HL-60/S4 treated with retinoic acid at 250 ng/mL for 4 days and 3 days (cell line): ENCODE measurements around the gene PNMA8B.
"Not testable (repeated sequence)": the region's sequence is repeated elsewhere in the genome, so short reads cannot be mapped to it uniquely, and the experiment has no call there.

Experiments used
- in situ Hi-C: fragments of 300-500 bp; cut with MboI; formaldehyde crosslinking; loops from 2 replicates; pipeline ENCODE4 v1.7.0; 2022; ENCODE audit warnings: low sequenced_read_pairs

Gene PNMA8B

DNA sequence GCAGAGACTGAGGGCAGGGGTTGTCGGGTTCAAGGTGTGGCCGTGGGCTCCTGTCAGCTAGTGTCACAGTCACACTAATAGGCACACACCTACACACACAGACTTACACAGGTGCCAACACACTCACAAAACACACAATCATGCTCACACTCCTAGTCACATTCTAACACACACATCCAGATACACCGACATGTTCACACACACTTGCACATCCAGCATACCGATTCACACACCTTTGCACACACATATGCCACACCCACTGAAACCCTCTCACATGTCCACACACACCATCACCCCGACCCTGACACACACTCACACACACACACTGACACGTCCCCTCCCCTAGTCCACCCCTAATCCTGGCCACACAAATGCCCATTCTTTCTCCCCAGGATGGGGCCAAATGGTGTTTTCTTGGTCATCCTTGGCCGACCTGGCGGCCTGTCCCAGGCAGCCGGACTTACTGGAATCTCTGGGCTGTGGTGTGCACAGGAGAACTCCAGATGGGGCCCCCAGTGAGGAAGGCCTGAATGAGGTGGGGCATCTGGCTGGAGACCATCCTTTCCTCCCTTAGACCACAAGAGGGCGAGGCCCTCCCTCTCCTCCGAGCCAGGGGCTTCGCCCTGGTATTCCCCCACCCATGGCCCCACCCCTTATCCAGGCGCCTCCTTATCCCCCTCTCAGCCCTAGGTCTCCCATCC is 19.1 kb upstream of the PNMA8B start:
- in situ Hi-C loops = no loop called here

DNA sequence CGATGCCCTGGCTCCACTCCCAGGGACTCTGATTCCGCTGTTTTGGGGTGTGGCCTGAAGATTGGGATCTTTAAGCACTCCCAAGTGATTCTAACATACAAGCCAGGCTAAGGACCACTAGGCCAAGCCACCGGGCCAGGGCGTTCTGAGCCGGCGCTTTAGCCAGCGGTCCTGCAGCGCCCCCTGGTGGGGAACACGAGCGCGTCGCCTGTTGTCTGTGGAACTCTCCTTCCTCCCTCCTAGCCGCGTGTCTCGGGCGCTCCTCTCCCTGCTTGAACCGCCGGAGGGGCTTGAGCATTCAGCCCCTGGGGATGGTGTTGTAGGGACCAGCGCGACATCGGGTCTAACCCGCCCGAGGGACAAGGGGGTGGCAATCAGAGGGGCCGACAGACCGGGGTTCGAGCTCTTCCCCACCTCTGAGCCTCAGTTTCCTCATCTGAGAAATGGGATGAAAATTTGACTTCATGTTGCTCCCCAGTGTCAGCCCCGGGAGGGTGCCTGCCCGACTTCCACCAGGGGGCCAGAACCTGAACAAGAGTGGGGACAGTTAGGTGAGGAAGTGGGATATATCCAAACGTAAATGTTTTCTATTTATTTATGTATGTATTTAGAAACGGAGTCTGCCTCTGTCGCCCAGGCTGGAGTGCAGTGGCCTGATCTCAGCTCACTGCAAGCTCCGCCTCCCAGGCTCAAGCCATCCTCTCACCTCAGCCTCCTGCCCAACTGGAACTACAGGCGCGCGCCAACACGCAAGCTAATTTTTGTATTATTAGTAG is 18.0 kb upstream of the PNMA8B start:
- in situ Hi-C loops = no loop called here

DNA sequence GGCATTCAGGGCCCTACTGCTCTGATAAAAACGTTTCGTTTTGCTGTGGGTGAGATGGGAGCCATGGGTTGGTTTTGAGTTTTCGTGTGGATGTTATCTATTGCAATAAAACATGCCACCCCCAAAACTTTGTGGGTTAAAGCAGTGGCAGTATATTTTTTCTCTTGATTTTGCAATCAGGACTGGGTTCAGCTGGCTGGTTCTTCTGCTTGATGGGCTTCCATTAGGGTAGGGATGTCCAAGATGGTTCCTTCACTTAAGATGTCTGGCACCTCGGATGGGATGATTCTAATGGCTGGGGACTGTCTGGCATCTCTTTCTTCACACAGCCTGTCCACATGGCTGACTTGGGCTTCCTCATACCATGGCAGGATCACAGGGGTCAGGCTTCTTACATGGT is 15.6 kb upstream of the PNMA8B start:
- in situ Hi-C loops = no loop called here

DNA sequence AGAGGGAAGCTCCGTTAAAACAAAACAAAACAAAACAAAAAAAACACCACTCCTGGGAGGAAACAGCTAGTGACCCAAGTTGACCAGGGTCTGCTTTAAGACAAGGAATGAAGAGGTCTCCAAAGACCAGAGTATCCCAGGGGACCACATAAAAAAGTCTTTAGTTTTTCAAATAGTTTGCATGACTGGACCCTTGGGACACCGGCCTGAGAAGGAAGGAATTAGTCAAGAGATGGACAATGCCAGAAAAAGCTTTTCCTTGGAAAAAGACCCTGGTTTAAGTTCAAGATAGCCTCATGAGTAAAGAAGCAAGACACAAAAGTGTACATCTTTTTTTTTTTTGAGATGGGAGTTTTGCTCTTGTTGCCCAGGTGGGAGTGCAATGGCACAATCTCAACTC is 12.5 kb upstream of the PNMA8B start:
- in situ Hi-C loops = loop anchor here (10.0 kb wide), 1 partner anchor 103 kb away; no protein-coding TSS in a partner anchor

DNA sequence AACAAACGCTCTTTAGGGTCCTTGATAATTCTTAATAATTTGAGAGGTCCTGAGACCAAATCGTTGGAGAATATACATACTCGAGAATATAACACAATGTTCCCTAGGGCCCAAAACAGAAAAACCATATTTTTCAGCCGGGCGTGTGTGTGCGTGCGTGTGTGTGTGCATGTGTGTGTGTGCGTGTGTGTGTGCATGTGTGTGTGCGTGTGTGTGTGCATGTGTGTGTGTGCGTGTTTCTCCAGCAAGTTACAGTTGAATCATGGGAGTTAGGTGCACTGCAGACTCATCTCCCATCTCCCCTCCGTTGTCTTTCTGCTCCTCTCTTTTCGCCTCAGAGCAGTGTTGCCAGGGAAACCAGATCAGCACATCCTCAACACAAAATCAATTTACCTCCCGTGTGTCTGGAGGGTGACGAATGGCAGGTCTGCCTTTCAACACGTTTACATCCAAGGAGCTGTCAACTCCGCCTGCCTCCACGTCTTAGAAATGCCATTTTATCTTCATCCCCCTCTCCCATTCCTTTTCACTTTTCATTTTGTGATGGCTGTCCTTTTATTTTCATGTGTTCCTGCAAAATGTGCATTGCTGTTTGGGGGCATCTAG is 8.3 kb upstream of the PNMA8B start:
- in situ Hi-C loops = loop anchor here (10.0 kb wide), 1 partner anchor 99 kb away; no protein-coding TSS in a partner anchor

DNA sequence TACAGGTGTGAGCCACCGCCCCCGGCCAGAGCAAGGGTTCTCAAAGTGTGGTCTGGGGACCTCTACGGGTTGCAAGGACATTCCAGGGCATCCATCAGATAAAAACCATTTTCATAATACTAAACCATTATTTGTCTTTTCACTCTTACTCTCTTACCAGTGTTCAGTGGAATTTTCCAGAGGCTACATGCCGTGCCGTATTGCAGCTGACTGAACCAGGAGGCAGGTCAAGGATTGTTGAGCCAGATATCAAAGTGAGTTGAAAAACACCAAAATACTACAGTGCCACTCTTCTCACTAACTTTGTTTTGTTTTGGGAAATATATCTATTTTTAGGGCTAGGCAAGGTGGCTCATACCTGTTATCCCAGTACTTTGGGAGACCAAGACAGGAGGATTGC is 7.2 kb upstream of the PNMA8B start:
- in situ Hi-C loops = loop anchor here (10.0 kb wide), 1 partner anchor 98 kb away; no protein-coding TSS in a partner anchor

DNA sequence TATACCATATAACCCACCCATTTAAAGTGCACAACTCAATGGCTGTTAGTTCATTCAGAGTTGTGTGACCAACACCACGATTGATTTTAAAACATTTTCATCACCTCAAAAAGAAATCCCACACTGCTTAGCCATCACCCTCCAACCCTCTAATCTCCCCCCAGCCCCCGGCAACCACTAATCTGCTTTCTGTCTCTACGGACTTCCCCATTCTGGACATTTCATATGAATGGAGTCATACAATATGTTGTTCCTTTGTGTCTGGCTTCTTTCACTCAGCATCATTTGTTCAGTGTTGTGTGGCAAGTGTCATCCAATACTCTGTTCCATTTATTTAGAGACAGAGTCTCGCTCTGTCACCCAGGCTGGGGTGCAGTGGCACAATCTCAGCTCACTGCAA is 4.0 kb upstream of the PNMA8B start:
- in situ Hi-C loops = loop anchor here (10.0 kb wide), 1 partner anchor 95 kb away; no protein-coding TSS in a partner anchor

DNA sequence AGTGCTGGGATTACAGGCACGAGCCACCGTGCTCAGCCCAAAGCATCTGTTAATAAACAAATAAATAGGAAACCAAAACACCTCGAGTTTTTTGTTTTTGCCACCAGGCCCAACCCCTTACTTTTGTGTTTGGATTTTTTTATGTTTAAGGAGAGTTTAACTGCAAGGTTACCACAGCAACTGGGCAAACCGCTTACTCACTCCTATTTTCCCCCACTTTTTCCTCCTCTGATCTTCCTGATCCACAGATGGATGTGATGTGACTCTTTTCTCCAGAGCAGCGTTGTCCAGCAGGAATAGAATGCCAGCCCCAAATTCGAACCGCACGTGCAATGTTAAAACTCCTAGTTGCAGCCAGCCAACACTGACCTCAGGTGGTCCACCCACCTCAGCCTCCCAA is 2.1 kb upstream of the PNMA8B start:
- in situ Hi-C loops = no loop called here

DNA sequence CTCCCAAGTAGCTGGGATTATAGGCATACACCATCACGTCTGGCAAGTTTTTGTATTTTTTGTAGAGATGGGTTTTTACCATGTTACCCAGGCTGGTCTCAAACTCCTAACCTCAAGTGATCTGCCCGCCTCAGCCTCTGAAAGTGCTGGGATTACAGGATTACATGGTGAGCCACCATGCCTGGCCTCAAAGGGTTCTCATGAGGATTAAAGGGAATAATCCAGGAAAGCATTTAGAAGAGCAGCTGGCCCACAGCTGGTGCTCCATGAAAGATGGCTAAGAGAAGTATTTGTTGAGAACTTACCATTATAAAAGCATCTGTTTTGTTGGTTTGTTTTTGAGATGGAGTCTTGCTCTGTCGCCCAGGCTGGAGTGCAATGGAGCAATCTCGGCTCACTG is 1.2 kb upstream of the PNMA8B start:
- in situ Hi-C loops = not testable (repeated sequence)

DNA sequence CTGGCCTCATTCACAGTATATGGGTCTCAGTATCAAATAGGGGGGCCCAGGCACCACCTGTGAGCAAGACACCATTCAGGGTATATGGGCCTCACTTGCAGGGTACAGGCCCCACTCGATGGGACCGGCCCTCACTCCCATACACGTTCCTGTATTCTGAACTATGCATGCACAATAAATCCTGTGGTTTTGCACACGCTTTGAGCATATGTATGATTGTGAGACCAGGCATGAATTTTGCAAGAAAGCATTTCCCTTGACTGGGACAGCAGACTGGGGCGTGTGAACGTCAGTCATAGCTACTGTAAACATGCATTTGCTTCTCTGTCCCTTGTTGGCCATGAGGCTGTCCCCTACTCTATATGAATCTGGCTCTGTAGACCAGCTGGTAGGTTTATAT is 637 bp upstream of the PNMA8B start:
- in situ Hi-C loops = no loop called here

DNA sequence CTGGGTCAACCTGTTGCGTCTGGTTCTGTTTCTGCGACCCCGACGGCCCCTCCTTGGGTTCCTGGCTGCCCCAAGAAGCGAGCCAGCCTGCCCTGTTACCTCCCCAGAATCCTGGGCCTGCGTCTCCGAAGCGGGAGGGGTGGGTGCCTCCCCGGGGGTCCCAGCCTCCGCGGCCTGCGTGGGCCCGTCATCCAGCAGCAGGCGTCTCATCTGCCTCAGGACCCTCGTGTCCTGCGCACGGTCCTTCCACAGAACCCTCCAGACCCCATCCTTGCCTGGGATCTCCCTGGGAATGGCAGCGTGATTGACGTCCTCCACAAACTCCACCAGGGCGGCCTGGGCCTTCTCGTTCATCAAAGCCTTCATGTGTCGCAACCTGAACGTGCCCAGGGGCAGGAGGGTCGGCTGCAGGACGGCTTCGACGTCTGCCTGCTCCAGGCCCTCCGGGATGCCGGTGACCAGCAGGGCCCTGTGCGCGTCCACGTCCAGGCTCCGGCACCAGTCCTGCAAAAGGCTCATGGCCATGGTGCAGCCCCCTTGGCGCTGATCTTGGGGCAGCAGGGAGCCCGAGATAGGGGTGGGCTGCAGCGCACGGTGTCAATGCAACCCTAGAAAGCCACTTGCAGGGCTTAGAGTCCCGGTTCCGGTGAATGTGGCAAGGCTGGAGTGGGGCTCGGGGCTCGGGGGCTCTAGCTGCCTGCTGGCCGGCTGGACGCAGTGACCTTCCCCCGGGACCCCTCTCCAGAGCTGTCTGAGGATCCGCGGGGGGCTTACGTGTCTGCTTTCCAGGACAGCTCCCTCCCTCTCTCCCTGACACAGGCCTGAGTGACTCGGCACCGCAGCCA is 504 bp downstream of the PNMA8B start:
- in situ Hi-C loops = no loop called here

DNA sequence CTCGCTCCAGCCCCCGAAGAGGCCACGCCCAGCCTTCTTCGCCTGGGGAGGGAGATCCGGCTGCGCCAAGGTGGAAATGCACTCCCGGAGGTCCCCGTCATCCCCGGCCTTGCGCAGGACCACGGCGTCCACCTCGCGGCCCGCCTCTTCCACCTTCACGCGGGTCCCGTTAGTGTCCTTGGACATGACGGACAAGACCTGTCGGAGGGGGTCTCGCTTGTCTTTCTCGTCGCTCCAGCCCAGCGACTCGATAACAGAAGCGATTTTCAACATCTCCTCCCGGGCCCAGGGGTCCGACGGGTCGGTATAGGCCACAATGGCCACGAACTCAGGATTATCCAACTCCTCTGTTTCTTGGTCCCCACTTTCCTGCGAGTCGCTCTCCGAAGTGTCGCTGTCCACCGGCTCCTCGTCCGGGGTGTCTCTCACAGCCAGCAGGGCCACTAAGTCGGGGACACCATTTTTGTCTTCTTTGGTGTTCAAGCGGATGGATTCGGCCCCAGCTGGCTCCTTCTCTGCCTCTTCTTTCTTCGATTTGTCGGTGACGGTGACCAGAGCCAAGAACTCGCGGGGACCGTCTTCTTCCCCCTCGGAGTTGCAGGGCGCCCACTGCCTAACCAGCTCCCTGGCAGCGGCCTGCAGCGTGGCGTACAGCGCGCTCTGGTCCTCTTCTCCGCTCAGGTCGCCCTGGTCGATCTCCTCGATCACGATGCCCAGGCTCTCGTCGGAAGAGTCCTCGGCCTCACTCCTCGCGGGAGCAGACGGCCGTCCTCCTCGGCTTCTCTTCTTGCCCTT is 1.3 kb downstream of the PNMA8B start:
- in situ Hi-C loops = no loop called here

DNA sequence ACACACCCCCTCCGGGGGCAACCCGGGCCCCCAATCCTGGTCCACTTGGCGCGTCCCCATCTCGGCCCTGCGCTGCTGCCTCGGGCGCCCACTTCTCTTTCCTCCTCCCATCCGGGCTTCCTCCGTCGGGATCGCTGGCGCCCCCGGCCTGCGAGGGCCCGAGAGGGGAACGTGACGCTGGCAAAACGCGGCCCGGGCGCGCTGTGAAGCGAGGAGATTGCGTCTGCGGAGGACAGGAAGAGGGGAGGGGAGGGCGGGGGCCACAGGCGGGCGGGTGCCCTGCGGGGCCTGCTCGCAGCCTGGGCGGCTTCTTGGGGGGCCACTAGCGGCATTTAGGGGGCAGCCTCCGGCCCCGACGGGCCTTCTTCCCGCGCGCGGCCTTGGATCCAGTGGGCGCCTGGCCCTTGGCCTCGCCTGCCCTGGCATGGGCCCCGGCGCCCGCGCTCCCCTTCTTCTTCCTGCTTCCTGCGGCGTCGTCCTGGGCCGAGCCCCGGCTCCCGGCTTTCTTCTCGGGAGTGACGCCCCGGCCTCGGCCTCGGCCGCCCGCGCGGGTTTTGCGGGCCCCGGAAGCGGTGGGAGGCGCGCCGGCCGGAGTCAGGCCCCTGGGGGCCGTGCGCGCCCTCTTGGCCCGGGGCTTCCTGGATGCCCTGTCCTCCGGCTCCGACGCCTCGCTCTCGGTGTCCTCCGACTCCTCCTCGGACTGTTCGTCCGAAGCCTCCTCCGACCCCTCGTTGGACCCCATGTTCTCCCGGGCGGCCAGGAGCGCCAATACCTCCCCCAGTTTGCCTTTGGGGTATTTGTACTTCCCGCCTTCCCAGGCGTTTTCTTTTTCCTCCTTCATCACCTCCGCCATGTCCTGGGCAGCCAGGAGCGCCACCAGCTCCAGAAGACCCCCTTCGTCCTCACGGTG is 2.2 kb downstream of the PNMA8B start:
- in situ Hi-C loops = no loop called here

DNA sequence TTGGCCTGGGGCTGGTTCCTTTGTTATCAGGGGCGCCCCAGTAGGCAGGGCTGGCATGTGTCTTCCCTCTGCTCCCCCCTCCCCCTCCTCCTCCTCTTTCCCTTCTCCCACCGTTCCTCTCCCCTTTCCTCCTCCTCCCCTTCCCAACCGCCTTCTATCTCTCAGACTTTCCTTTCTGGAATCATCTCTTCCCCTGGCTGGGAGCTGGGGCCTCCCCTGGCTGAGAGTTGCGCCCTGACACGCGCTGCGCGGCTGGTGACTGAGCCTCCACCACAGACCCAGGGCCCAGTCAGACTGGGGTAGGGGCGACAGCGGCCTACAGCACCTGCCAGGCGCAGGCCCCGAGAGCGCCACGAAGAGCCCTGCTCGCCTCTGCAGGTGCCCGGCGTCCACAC is 2.8 kb downstream of the PNMA8B start:
- in situ Hi-C loops = no loop called here

DNA sequence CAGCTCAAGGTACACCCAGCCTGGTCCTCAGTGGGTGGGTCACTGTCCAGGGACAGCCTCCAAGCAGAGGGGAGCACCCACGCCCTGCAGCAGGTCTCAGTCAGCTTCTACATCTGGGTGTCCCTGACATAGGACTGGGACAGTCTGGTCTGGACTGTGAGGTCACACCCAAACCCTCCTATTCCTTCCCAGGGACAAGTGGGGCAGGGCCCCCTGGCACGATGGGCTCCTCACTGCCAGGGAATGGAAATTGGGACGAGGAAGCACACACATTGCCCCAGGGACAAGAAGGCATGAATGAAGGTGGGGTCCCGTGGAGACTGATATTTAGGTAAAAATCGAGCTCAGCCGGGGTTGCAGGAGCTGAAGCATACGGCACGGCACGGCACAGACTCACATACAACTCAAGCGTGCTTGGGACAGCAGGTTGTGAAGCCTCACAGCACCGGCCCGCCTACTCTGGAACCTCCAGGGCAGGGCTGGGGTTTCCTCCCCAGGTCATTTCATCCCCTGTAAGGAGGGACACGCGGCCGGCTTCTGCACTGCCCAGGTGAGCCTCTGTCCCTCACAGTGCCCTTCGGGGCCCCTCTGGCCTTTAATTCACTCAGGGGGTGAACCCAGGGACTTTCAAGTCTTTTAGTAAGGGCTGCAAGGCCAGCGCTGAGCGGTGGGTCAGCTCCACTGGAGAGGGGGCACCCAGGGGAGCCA is 3.5 kb downstream of the PNMA8B start:
- in situ Hi-C loops = no loop called here

DNA sequence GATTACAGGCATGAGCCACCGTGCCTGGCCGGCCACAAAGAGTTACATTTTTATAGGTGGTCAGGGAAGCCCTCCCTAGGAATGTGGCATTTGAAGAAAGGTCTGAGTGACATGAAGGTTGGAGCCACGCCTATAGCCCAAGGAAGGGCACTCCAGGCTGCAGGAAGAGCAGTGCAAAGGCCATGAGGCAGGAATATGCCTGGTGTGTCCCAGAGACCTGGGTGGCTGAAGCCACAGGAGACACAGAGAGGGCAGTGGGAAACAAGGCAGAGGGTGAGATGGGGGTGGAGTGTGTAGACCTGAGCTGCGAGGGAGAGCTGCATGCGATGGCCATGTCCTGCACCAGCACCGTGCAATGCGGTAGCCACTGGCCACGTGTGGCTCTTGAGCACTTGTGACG is 4.9 kb downstream of the PNMA8B start:
- in situ Hi-C loops = no loop called here

DNA sequence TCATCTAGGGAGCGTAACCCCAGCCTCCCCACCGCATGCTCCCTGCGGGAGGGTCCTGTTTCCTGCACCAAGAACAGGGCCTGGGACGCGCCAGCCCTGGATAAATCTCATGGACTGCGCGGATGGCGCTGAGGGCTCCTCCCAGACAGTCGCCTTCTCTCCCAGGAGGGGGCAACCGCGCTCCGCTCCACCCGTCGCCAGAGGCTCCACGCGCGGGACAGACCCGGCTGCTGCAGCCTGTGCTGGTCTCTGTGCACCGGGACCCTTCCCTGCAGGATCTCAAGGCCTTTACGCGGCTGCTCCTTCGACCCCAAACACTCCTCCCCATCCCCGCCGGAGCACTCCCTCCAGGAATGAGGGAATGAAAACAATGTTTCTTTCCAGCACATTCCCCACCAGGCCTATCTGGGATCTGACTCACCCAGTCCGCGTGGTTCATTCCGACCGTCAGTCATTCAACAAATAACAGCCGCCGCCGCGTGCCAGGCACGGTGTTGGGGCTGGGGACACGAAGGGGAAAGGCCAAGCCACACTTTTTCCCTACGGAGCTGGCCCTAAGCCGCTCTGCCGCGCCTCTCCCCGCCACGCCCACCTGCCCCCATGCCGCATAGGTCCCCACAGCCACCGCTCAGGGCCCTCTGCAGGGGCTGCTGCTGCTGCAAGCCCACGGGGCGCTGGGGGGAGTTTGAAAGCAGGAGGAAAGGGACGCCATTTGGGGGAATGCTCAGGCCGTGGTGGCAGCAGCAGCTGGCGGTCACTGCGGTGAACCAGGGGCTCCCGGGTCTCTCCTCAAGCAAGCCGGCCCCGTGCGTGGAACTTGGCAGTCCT is 6.0 kb downstream of the PNMA8B start:
- in situ Hi-C loops = no loop called here

DNA sequence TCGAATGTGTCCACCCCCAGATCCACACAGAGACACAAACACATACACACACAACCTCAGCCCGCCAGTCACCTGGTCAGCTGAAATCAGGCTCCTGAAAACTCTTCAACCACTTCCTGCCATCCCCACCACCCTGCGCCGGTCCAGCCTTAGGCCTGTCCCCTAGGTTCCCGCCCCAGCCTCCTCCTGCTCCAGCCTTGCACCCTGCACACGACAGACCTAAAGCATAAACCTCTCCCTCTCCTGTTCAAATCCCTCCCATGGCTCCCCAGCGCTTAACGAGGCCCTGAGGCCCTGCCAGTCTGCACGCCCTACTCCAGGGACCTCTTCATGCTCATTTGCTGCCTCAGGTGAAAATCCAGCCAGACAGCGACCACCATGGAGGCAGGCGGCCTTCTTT is 7.1 kb downstream of the PNMA8B start:
- in situ Hi-C loops = no loop called here
